Mesodermal cell (in vitro differentiated cells): Measurements from ENCODE around the gene SND1.

Experiments
- H3K27ac ChIP-seq: 2 replicates; pipeline ENCODE4 v1.7.0; 2013; ENCODE audit warnings: mild to moderate bottlenecking, low read depth, low read length, moderate library complexity; ENCODE audit not compliant: severe bottlenecking
- H3K36me3 ChIP-seq: 2 replicates; pipeline ENCODE4 v1.7.1; 2013; ENCODE audit warnings: mild to moderate bottlenecking, low read length, moderate library complexity; ENCODE audit not compliant: control insufficient read depth, insufficient read depth
- H3K4me1 ChIP-seq: one replicate; pipeline ENCODE4 v1.7.1; 2013; ENCODE audit warnings: mild to moderate bottlenecking, low read length; ENCODE audit not compliant: insufficient read depth, control insufficient read depth, poor library complexity, severe bottlenecking
- H3K4me3 ChIP-seq: 2 replicates; pipeline ENCODE4 v1.7.0; 2013; ENCODE audit warnings: low read length, control low read depth, mild to moderate bottlenecking; ENCODE audit not compliant: insufficient read depth, poor library complexity, severe bottlenecking; ENCODE audit errors: extremely low read depth
- H3K9me3 ChIP-seq: 2 replicates; pipeline ENCODE4 v1.7.1; 2013; ENCODE audit warnings: mild to moderate bottlenecking, low read length, moderate library complexity; ENCODE audit not compliant: control insufficient read depth
- WGBS, 2 experiments: methylation state at CpG; one replicate each; pipeline ENCODE4 v1.1.5; 2013; ENCODE audit warnings: missing lambda C conversion rate in 2 of 2; ENCODE audit not compliant: insufficient coverage in 2 of 2; 5-methylcytosine and 5-hydroxymethylcytosine counted together

Gene SND1

GRCh38 chr7:127786184-127786583 is 134.2 kb downstream of the SND1 start:
- no peak overlapping the region for H3K4me3 ChIP-seq
- WGBS, 2 experiments: no CpG with 5 or more reads among the region's 1 CpG

GRCh38 chr7:127789031-127789430 is 137.0 kb downstream of the SND1 start:
- WGBS, 2 experiments: no CpG with 5 or more reads among the region's 3 CpGs
- Histone ChIP-seq H3K4me3 (no peak overlapping the region), H3K9me3 (no peaks in the 10 kb centered on the region), H3K4me1 (peaks cover 4% of the 10 kb centered on the region), H3K36me3 (peaks cover 24% of the 10 kb centered on the region), H3K27ac (no peak overlapping the region)

More at GRCh38 chr7:127786184-127786583, 134.2 kb downstream of the SND1 start:
- Histone ChIP-seq H3K36me3 (peaks cover 12% of the 10 kb centered on the region), H3K9me3 (no peaks in the 10 kb centered on the region), H3K27ac (no peak overlapping the region), H3K4me1 (peaks cover 19% of the 10 kb centered on the region)

GRCh38 chr7:127791446-127792189 is 139.6 kb downstream of the SND1 start:
- 93 to 100% methylated on average over 2 of the region's 6 CpGs for WGBS, 2 experiments
- Histone ChIP-seq H3K27ac (no peak overlapping the region), H3K4me3 (no peak overlapping the region), H3K36me3 (peaks cover 14% of the 10 kb centered on the region), H3K9me3 (no peaks in the 10 kb centered on the region), H3K4me1 (peaks cover 4% of the 10 kb centered on the region)

- WGBS, 2 experiments: 86 to 94% methylated on average over 5 of the region's 5 CpGs
- peaks cover 14% of the 10 kb centered on the region for H3K36me3 ChIP-seq
- H3K4me3 ChIP-seq: no peak overlapping the region
- no peaks in the 10 kb centered on the region for H3K9me3 ChIP-seq
- H3K4me1 ChIP-seq: peaks cover 4% of the 10 kb centered on the region
- no peak overlapping the region for H3K27ac ChIP-seq
Measured at GRCh38 chr7:127792528-127793342, 140.7 kb downstream of the SND1 start.

GRCh38 chr7:127793582-127793981 is 141.6 kb downstream of the SND1 start:
- H3K4me1 ChIP-seq: peaks cover 4% of the 10 kb centered on the region

GRCh38 chr7:127794136-127794535 is 142.1 kb downstream of the SND1 start:
- Histone ChIP-seq H3K27ac (no peak overlapping the region), H3K4me1 (peaks cover 4% of the 10 kb centered on the region), H3K36me3 (peaks cover 14% of the 10 kb centered on the region), H3K4me3 (no peak overlapping the region), H3K9me3 (no peaks in the 10 kb centered on the region)
- WGBS, 2 experiments: 100% methylated on average over 1 of the region's 1 CpG

More at GRCh38 chr7:127793582-127793981, 141.6 kb downstream of the SND1 start:
- Histone ChIP-seq H3K27ac (no peak overlapping the region), H3K9me3 (no peaks in the 10 kb centered on the region), H3K4me3 (no peak overlapping the region), H3K36me3 (peaks cover 14% of the 10 kb centered on the region)
- WGBS, 2 experiments: 90 to 97% methylated on average over 1 to 3 of the region's 4 CpGs

- no peaks in the 10 kb centered on the region for H3K9me3 ChIP-seq
- WGBS, 2 experiments: 100% methylated on average over 4 of the region's 4 CpGs; no CpG with 5 or more reads in 1 of the 2 experiments
- peaks cover 4% of the 10 kb centered on the region for H3K4me1 ChIP-seq
- no peak overlapping the region for H3K27ac ChIP-seq
- H3K4me3 ChIP-seq: no peak overlapping the region
- H3K36me3 ChIP-seq: peaks cover 14% of the 10 kb centered on the region
Measured at GRCh38 chr7:127794551-127794950, 142.6 kb downstream of the SND1 start.

GRCh38 chr7:127798023-127798422 is 146.0 kb downstream of the SND1 start:
- H3K36me3 ChIP-seq: peaks cover 8% of the 10 kb centered on the region
- H3K4me1 ChIP-seq: no peaks in the 10 kb centered on the region
- no peak overlapping the region for H3K27ac ChIP-seq
- WGBS, 2 experiments: 95 to 100% methylated on average over 3 of the region's 3 CpGs
- no peak overlapping the region for H3K4me3 ChIP-seq
- H3K9me3 ChIP-seq: no peaks in the 10 kb centered on the region

- H3K4me1 ChIP-seq: no peaks in the 10 kb centered on the region
- WGBS, 2 experiments: 81 to 87% methylated on average over 5 to 6 of the region's 6 CpGs
- H3K4me3 ChIP-seq: no peak overlapping the region
- H3K27ac ChIP-seq: no peak overlapping the region
- H3K9me3 ChIP-seq: no peaks in the 10 kb centered on the region
- no peaks in the 10 kb centered on the region for H3K36me3 ChIP-seq
Measured at GRCh38 chr7:127798769-127799372, 146.9 kb downstream of the SND1 start.

GRCh38 chr7:127799535-127800305 is 147.7 kb downstream of the SND1 start:
- Histone ChIP-seq H3K4me1 (no peaks in the 10 kb centered on the region), H3K9me3 (no peaks in the 10 kb centered on the region), H3K27ac (no peak overlapping the region), H3K4me3 (no peak overlapping the region), H3K36me3 (peaks cover 6% of the 10 kb centered on the region)
- WGBS, 2 experiments: 100% methylated on average over 1 to 2 of the region's 4 CpGs
